ENCODE data around the gene CHI3L1. TPM values are rescaled to one million over a fixed set of nuclear protein-coding genes. Genes with fewer than 3 reads are reported as not detected.
A peak's percentile ranks its signal among the peaks of the same experiment; 100 is the strongest.
"Not testable (repeated sequence)": the region's sequence is repeated elsewhere in the genome, so short reads cannot be mapped to it uniquely, and the experiment has no call there.

Gene CHI3L1
- 10 to 100 TPM; 10.4 to 12.9 (median 11.9) TPM for polyA plus RNA-seq (ENCODE audit: insufficient read length in 3 of 3)

- DNase-seq (ENCODE audit: low read depth in 3 of 3, low spot score in 2 of 3) = no peak
Measured at GRCh38 chr1:203186446-203187303, at the start of gene CHI3L1. CHI3L1 (minus strand) TSS chr1:203186704; CDS start chr1:203186623, 81 bp downstream.

- not testable (repeated sequence) for DNase-seq (ENCODE audit: low read depth in 3 of 3, low spot score in 2 of 3)
Measured at GRCh38 chr1:203234901-203235300, 48.4 kb upstream of the CHI3L1 start.

- no peak for DNase-seq (ENCODE audit: low read depth in 3 of 3, low spot score in 2 of 3)
Measured at GRCh38 chr1:203229471-203230135, 43.1 kb upstream of the CHI3L1 start, which contains the start of gene CHIT1. CHIT1 (minus strand) TSS chr1:203229673; CDS start chr1:203229636, 37 bp downstream.

GRCh38 chr1:203228670-203229069 lies 42.2 kb upstream of the CHI3L1 start:
- no peak for DNase-seq (ENCODE audit: low read depth in 3 of 3, low spot score in 2 of 3)

- DNase-seq (ENCODE audit: low read depth in 3 of 3, low spot score in 2 of 3) = no peak
Measured at GRCh38 chr1:203227371-203228083, 41.0 kb upstream of the CHI3L1 start.

- DNase-seq (ENCODE audit: low read depth in 3 of 3, low spot score in 2 of 3) = no peak
Measured at GRCh38 chr1:203225071-203225470, 38.6 kb upstream of the CHI3L1 start.

- no peak for DNase-seq (ENCODE audit: low read depth in 3 of 3, low spot score in 2 of 3)
Measured at GRCh38 chr1:203223012-203223775, 36.7 kb upstream of the CHI3L1 start.

GRCh38 chr1:203219934-203220333 lies 33.4 kb upstream of the CHI3L1 start:
- no peak for DNase-seq (ENCODE audit: low read depth in 3 of 3, low spot score in 2 of 3)

- no peak for DNase-seq (ENCODE audit: low read depth in 3 of 3, low spot score in 2 of 3)
Measured at GRCh38 chr1:203219171-203219570, 32.7 kb upstream of the CHI3L1 start.

GRCh38 chr1:203217668-203218067 lies 31.2 kb upstream of the CHI3L1 start:
- DNase-seq (ENCODE audit: low read depth in 3 of 3, low spot score in 2 of 3) = no peak

GRCh38 chr1:203217139-203217655 lies 30.7 kb upstream of the CHI3L1 start:
- DNase-seq (ENCODE audit: low read depth in 3 of 3, low spot score in 2 of 3) = no peak

- peak; percentile 64 to 75 (median 73) for DNase-seq (ENCODE audit: low read depth in 3 of 3, low spot score in 2 of 3)
Measured at GRCh38 chr1:203216274-203217138, 30.0 kb upstream of the CHI3L1 start.

- DNase-seq (ENCODE audit: low read depth in 3 of 3, low spot score in 2 of 3) = no peak
Measured at GRCh38 chr1:203215573-203215972, 29.1 kb upstream of the CHI3L1 start.

GRCh38 chr1:203214871-203215270 lies 28.4 kb upstream of the CHI3L1 start:
- DNase-seq (ENCODE audit: low read depth in 3 of 3, low spot score in 2 of 3) = no peak

GRCh38 chr1:203213126-203213525 lies 26.6 kb upstream of the CHI3L1 start:
- no peak for DNase-seq (ENCODE audit: low read depth in 3 of 3, low spot score in 2 of 3)

GRCh38 chr1:203211812-203212211 lies 25.3 kb upstream of the CHI3L1 start:
- DNase-seq (ENCODE audit: low read depth in 3 of 3, low spot score in 2 of 3) = no peak

- no peak for DNase-seq (ENCODE audit: low read depth in 3 of 3, low spot score in 2 of 3)
Measured at GRCh38 chr1:203210988-203211387, 24.5 kb upstream of the CHI3L1 start.

GRCh38 chr1:203210350-203210749 lies 23.8 kb upstream of the CHI3L1 start:
- no peak for DNase-seq (ENCODE audit: low read depth in 3 of 3, low spot score in 2 of 3)

- DNase-seq (ENCODE audit: low read depth in 3 of 3, low spot score in 2 of 3) = no peak
Measured at GRCh38 chr1:203208181-203208580, 21.7 kb upstream of the CHI3L1 start.
